GM18907 (cell line): Measurements from ENCODE around the gene GNAZ.

Source experiments
- ATAC-seq: cut with Tn5 transposase; IDR thresholded peaks from one replicate; pipeline ENCODE4 v1.9.1; 2021; ENCODE audit warnings: mild to moderate bottlenecking, moderate library complexity; ENCODE audit not compliant: unreplicated experiment

Gene GNAZ

DNA sequence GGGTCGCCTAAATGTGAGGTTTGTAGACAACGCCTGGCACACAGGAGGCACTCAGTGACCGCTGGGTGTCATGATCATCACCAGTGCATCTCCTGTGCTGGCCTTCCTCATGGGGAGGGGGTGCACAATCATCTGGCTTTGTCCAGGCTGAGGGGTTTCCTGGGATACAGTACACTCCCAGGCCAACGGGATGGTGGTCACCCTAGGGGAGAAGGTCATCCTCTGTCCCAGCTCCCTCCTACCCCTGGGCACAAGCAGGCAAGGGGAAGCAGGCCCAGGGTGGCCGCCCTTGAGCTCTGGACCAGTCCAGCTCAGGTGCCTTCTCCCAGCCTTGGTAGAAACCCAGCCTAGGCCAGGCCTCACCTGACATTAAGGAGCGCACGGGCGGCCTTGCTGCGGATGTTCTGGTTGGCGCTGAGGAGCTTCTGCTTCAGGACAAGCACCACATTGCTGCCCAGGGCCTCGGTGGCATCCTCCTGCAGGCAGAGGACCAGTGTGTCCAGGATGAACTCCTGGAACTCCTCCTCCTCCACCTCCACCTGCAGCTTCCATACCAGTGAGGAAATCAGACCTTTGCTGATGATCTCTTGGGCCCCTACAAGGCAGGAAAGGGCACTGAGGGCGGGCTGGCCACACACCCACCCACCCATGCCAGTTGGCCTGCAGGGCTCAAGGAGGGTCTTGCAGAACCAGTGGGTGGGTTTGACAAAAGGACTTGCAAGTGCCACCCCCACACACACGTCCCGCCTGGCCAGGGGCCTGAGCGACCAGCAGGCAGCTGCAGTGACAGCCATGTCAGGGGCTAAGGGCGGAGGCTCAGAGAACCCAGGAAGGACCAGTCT lies 6.6 kb upstream of the GNAZ start:
- no peak for ATAC-seq

DNA sequence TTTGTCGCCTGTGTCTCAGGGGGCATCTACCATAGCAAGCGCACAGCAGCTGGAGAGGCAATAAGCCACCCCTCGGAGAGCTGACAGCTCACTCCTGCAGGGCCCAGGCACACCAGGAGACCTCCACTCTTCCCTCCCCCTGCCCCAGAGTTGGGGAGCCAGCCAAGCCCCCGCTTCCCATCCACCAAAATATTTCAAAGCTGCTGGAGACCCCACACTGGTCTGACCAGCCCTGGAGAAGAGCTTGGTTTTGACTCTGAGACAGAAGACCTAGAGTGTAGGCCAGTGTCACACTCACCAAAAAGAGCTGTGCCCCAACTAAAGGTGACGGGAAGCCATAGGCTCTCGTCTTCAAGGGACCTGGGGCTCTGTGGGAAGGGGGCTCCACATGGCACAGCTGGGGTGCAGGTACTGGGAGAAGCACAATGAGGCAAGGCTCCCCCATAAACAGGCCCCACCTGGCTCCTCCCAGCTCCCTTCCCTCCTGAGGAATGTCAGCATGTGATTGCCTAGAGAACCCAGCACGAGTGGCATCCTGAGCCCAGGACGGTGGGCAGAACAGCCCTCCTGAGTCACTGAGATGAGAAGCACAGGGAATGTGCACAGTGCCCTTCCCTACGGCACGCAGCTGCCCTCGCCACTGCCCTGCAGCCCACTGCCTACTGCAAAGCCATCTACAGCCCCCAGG lies 5.8 kb upstream of the GNAZ start:
- ATAC-seq: no peak

DNA sequence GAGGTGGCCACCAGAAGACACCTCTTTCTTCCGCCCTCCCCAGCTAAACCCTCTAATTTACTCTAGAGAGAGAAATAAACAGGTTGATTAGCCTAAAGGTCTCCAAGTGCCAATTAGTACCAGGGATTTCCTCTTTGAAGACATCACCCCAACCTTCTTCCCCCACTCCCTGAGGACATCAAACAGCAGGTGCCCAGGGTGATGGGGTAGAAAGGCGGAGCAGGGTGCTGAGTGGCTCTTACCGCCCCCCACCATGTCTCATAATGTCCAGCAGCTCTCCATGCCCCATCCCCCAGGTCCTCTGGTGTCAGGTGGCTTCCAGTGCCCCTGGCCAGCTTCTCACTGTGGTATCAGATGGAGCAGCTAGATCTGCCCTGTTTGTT lies 5.3 kb upstream of the GNAZ start:
- ATAC-seq: no peak

DNA sequence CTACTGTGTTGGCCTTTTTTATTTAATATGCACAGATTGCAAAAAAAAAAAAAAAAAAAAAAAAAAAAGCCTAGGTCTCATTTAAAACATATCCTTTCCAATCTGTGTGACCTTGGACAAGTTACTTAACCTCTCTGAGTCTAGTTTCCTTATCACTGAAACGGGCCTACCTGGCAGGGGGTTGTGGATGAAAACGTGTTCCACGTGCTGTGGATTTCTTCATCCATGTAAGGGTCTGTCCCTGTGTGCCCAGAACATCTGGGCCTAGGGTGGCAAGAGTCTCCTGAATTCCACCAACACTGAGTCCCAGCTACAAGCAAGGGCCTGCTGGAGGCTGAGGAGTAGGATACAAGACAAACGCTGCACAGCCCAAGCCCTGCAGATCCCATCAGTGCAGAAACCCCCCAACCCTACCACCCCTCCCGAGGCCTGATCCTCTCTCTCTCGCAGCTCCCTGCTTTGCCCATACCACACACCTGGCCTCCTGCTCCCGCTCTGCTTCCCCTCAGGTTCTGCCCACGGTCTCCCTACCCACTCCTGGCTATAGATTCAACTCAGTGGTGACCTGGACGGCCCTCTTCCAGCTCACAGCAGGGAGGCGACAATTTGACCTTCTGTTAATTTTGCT lies 4.7 kb upstream of the GNAZ start:
- no peak for ATAC-seq

DNA sequence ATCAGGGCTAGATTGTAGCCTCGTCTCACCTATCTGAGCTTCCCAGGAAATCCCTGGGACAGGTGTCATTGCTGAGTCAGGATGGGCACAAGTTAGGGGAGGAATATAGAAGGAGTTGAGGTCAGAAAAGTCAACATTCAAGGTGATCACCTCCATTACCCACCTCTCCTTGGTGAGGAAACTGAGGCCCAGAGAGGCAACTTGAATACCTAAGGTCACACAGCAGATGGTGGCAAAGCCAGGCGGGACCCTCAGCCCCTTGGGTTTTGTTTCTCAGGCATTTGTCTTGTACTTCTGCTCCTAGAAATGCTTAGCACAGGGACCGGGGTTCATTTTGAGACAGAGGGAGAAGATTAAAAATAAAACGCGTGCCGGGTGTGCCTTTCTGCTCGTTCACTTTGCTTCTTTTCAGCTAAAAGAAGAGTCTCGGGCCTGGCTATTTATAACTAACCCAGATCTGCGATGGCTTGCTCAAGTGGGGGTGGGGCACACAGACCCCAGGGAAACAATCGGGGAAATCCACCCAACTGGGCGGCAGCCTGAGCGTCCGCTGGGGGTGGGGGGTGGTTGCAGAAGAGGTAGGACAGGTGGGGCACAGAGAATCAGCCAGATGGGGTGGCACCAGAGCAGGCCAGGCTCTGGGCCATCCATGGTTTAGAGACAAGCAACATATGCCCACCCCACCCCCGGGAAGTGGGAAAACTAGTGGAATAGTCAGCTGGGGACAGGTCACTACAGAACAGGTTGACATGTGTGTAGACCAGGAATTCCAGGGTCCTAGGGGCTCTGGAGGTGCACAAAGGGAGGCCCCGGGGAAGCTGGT lies 3.9 kb upstream of the GNAZ start:
- no peak for ATAC-seq

DNA sequence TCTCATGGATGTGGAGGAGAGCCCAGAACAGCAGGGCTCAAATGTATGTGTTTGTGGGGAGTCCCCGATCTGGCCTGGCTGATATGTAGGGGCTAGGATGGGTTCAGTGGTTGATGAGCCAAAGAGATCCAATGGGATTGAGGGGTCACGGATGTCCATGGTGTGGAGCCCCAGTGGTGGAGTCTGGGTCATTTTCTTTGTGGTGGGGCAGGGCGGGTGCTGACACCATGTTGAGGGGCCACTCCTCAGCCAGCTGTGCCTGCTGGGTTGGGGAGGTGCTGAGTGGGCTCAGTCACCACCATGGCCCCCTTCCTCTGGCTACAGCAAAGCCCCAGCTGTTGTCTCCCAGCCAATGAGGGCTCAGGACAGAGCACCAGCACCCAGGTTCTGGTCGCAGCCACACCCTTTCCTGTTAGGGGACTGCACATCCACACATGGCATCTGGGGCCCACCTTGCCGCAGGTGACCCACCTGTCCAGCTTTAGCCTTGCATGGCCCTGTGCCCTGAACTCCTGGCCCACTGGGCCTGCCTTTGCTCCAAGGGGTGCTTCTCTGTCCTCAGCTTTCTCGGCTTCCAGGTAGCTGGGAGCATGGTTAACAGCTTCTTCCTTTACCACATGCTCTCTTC lies 3.2 kb upstream of the GNAZ start:
- no peak for ATAC-seq

DNA sequence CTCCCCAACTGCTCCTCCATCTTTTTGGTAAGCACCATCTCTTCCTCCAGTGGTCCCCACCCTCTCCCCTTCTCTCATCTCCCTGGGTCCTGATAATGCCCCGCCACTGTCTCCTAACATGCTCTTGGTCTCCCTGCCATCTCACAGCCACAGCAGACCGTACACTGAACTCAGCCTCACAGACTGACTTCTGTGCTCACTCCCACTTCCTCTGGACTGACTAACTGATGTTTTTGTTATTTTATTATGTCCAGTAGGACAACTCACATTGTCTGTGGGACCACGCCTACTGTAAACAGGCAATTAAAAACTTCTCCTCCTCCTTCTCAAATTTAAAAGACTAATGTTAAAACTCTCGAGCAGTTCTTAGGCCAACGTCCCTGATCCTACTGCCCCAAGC lies 2.6 kb upstream of the GNAZ start:
- ATAC-seq: no peak

DNA sequence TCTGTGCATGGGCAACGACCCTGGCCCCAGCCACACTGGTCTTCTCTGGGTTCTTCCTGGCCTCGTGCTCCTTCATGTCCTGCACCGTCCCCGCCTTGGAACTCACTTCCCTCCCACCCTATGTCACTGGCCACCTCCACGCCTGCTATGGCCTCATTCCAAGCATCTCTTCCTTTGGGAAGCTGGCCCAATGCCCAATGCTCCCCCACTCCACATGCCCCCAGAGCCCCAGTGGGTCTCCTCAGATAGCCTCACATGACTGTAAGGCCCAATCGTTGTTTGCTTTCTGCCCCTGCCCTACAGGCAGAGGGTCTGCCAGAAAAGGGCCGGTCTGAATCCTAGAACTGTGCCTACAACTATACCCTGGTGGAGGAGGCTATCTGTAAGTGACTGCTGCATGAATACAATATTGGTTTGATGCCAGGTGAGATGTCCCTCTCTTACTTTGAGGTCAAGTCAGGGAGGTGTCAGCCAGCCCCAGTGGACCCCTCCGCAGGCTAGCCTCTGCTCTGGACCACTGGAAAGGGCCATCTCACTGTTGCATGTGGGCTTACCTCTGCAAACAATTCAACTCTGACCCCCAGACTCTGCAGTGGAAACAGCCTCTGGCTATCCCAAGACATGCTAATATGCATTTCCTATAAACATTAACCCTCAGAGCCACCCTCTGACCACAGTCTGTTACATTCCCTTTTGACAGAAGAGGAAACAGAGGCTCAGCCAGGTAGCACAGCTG lies 2.1 kb upstream of the GNAZ start:
- ATAC-seq: no peak

DNA sequence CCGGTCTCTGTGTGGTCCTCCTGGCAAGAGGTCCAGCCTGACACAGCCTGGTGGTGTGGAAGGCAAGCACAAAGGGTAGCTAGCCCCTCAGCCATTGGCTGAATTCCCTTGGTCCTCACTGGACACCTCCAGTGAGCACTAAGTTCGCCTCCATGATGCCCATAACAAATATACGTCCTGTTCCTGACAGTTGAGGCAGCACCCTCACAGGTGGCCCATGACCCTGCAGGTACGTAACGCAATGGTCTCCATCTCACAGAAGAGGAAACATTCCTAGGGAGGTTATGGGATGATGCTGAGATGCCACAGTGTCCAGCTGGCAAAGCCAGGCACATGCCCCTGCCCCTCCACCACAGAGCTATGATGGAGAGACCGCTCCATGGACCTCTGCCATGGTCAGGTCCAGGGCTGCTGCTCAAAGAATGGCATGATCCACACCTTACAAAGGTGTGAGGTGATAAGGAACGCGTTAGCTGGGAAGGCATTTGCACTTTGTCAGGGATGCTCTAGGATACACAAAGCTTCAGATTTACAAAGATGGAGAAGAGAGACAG lies 1.4 kb upstream of the GNAZ start:
- no peak for ATAC-seq

DNA sequence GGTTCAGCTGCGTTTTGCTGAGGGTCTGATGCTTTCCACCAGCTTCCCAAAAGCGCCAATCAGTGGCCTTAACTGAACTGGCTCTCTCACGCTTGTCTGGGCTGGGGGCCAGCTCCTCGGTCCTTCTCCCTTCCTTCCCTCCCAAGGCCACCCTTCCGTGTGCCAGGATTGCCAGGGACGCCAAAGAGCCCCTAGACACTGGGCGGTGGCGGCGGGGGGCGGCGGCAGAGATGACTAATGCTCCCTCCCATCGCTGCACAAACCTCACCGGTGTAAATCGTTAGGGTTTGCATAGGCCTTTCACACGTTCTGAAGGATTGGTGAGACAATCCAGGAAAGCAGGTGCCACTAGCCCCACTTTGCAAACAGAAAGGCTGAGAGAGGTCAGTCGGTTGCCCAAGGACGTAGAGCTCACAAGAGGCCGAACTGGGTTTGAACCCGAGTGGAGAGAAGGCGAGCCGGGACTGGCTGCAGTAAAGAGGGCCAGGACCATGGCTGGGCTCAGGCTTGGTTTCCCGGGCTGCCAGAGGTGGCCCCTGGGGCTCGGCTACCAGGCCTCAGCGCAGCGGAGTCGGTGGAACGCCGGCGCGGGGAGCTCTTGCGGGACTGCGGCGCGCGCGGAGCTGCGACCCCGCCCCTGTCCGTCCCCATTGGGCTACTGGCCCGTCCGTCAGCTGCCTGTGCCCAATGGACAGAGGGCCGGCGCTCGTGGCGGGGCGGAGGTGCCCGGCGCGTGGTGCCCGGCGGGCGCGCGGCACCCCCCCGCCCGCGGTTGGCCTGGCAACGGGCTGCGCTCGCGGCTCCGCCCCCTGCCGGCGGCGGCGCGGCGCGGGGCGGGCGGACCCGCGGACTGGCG lies 589 bp upstream of the GNAZ start:
- peak; percentile 72 for ATAC-seq

DNA sequence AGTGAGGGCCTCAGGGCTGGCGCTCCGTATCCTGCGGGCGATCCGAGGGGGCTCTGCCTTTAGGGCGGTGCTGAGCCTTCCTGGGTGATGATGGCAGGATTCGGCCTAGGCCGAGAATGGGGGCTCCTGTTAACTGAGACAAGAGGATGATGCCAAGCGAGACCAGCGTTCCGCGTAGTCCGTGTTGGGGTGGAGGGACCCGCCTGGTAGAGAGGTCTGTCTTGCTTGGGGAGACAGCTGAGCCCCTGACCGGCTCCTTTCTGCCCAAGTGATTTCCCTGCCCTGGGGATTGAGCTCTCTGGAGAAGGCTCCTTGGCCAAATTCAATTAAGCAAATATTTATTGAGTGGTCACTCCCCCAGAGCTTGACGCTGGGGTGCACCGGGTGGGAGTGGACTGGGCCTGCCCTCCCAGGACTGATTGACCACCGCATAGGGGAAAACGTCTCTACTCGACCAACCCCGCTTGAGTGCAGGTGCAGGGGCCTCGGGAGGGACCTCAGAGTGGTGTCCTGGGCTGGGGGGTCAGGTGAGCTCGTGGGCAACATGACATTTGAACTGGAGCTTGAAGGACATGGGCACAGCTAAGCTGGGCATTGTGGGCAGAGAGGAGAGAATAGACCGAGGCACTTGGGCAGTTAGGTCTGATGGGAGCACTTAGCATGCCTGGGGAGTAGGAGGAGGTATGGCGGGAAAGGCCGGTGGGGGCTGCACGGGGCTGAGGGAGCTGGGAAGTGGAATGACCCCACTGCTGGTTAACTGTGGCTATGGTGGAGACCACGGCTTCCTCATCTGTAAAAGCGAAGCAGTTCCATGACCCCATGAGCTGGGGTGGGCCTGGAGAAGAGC lies 1.1 kb downstream of the GNAZ start:
- ATAC-seq: no peak

DNA sequence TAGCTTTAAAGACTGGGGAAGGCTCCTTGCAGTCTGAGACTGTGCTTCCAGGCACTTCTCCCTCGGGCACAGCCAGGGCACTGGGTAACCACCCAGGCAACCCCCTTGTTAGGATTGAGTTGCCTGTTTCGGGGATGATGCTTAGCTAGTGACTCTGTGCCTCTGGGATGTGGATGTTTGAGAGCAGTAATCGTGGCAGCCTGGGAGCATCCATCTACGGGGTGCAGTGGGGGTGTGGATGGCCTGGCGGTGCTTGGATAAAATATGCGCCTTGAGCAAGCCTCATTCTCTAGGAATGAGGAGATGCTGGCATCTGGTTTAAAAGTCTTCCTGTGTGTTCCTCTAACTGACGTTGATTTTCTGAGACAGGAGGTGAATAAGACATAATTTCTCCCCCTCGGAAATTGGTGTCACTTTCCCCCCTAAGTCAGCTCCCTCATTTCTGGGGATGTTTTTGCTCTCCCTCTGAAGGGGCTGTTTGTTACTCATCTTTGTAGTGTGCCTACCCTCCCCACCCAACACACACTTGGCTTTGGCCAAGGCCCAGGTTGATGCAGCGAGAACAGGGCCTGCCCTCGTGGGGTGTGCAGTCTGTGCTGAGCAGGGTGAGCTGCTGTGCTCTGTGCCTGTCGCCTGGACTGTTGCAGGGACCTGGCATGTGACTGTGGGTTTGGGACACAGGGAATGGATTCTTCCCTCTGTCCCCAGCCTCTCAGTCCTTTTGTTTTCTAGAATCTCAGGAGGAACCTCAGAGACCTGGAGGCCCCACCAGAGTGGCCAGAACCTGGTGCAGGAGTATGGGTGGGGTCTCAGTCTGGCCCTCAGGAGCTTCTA lies 2.0 kb downstream of the GNAZ start:
- ATAC-seq: no peak

DNA sequence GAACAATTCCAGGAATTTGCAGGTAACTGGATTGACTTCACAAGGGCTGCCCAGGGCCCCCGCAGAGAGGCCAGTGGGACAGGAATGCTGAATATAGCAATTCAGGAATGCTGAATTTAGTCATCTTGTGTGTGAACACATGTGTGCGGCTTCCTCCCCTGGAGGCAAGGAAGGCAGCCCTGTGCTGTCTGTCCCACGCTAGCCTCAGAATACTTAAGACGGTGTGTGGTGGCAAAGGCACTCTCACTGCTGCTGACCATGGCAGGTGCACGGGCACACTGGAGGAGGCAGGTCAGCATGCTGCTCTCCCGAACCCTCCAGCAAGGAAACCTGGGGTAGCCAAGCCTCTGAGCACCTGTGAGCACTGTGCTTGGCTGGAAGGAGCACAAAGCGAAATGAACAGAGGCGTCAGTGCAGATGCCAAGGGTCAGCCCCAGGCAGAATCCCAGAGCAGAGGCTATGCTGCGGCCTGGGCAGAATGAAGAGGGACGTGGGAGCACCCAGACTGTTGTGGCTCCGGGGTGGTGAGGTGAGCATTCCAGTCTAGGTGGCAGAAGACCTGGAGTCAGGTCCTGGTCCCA lies 2.7 kb downstream of the GNAZ start:
- no peak for ATAC-seq

DNA sequence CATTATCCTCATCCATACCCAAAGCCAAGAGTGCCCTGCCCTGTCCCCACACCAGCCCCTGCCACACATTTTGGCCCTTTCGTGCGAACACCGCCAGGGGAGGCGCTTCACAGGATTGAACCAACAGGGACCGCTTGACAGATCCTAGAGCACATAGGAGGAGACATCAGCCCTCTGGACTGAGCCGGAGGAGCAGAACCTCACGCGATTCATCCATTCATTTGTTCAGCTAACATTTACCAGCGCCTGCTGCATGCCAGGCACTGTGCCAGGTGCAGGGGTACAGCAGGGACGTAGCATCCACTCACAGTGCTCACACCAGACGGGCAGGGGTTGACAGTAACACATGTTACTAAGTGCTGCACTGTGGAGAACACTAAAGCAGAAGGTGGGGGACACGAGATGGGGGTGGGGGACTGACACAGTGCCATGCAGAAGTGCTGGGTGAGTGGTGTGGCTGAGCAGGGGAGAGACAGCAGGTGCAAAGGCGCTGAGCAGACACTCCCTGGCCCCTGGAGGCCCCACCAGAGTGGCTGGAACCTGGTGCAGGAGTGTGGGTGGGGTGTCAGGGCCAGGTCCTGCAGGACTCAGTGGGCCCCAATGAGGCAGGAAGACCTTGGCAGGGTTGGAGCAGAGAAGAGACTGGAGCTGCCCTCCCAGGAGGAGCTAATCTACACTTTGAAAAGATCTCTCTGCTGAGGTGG lies 3.4 kb downstream of the GNAZ start:
- ATAC-seq: no peak

DNA sequence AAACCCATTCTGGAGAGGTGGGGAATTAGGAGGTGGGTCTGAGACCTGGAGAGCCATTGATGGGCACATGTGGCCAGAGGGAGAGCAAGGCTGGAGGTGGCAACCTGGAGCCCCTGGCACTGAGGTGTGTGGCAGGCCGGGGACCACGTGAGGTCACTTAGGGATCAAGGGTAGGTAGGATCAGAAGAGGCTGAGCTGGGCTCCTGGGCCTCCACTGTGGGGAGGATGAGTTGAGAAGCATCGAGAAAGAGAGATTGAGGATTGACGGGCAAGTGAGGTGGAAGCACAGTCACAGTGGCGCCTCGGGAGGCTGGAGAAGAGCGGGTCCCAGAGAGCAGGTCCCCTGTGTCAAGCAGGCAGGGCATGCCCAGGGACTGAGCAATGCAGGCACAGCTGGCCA lies 4.1 kb downstream of the GNAZ start:
- no peak for ATAC-seq

DNA sequence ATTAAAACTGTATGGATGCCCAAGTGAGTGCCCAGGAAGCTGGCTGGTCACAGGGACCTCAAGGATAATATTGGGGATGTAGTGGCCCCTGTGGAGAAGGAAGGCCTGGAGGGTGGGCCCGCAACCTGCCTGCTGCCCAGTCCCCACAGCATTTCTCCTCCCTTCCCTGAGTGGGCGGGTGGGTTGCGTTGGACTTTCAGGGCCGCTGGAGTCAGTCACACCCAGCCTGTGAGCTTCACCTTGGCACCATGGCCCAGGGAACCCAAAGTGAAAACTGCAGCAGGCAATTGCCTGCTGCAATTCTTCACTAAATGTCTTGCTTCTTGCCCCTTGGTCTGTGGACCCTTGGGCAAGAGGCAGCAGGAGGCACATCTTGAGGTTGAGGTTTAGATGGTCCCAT lies 4.7 kb downstream of the GNAZ start:
- no peak for ATAC-seq
